SKM-1 (cell line): ENCODE data around the gene DIO2.

Experiments
- DNase-seq: peaks from one replicate; lab custom pipeline; 2025; ENCODE audit not compliant: unreplicated experiment; lab: John Stamatoyannopoulos, UW

Gene DIO2

GRCh38 chr14:80172375-80173051 lies 38.8 kb downstream of the DIO2 start:
- no peak for DNase-seq

GRCh38 chr14:80167793-80168448 lies 43.4 kb downstream of the DIO2 start:
- no peak for DNase-seq

- DNase-seq: no peak
Measured at GRCh38 chr14:80164991-80165721, 46.1 kb downstream of the DIO2 start.

- DNase-seq: no peak
Measured at GRCh38 chr14:80152763-80153162, 58.5 kb downstream of the DIO2 start.

GRCh38 chr14:80152166-80152565 lies 59.1 kb downstream of the DIO2 start:
- DNase-seq: no peak

- no peak for DNase-seq
Measured at GRCh38 chr14:80150301-80150700, 61.0 kb downstream of the DIO2 start.
